DND-41 (cell line): ENCODE data around the gene ARVCF.

ENCODE experiments used
- ATAC-seq: fragments of 200-7000 bp; cut with Tn5 transposase; 3 replicates; pipeline ENCODE4 v1.9.1; 2021; ENCODE audit warnings: low read depth; ENCODE audit not compliant: insufficient read depth
- DNase-seq: peaks from one replicate; pipeline ENCODE4 v3.0.0-alpha.2; 2020
- H2AFZ ChIP-seq: 2 replicates; pipeline ENCODE4 v1.6.0; 2012; ENCODE audit warnings: low read depth, low read length
- H3K27ac ChIP-seq: 2 replicates; pipeline ENCODE4 v1.5.1; 2012; ENCODE audit warnings: low read length, inconsistent platforms
- H3K27me3 ChIP-seq: fragments of 200-600 bp; sonication (generic); 2 replicates; pipeline ENCODE4 v1.6.0; 2012; ENCODE audit warnings: low read length, mild to moderate bottlenecking, inconsistent platforms; ENCODE audit not compliant: insufficient read depth, poor library complexity
- H3K36me3 ChIP-seq: 2 replicates; pipeline ENCODE4 v1.5.1; 2012; ENCODE audit warnings: low read length, inconsistent platforms; ENCODE audit not compliant: insufficient read depth
- H3K4me1 ChIP-seq: 2 replicates; pipeline ENCODE4 v1.5.1; 2012; ENCODE audit warnings: mild to moderate bottlenecking, low read length; ENCODE audit not compliant: insufficient read depth
- H3K4me2 ChIP-seq: 2 replicates; pipeline ENCODE4 v1.6.0; 2012; ENCODE audit warnings: mild to moderate bottlenecking, moderate library complexity, low read length, inconsistent platforms; ENCODE audit not compliant: insufficient read depth
- H3K4me3 ChIP-seq, 2 experiments: fragments of 200-600 bp in 1 of 2; shearing (Covaris generic) in 1 of 2; 2 replicates each; pipeline ENCODE4 v1.5.1; 2012 to 2016; ENCODE audit warnings: inconsistent platforms in 2 of 2, low read length in 2 of 2, mild to moderate bottlenecking in 2 of 2, low read depth in 1 of 2, moderate library complexity in 1 of 2
- H3K79me2 ChIP-seq: 2 replicates; pipeline ENCODE4 v1.6.0; 2012; ENCODE audit warnings: low read length, inconsistent platforms; ENCODE audit not compliant: insufficient read depth
- H3K9ac ChIP-seq: 2 replicates; pipeline ENCODE4 v1.6.0; 2012; ENCODE audit warnings: low read depth, mild to moderate bottlenecking, inconsistent platforms, low read length, moderate library complexity
- H3K9me3 ChIP-seq: 2 replicates; pipeline ENCODE4 v1.5.1; 2012; ENCODE audit warnings: low read length, moderate library complexity, mild to moderate bottlenecking, inconsistent platforms; ENCODE audit not compliant: insufficient read depth, severe bottlenecking
- H4K20me1 ChIP-seq: 2 replicates; pipeline ENCODE4 v1.6.0; 2012; ENCODE audit warnings: low read length; ENCODE audit not compliant: insufficient read depth
- EZH2 ChIP-seq: IDR thresholded peaks from 3 replicates; pipeline ENCODE4 v1.6.1; 2012; ENCODE audit warnings: borderline replicate concordance, low read depth, mild to moderate bottlenecking, moderate library complexity, low read length, inconsistent platforms; ENCODE audit not compliant: severe bottlenecking
- TF ChIP-seq, protein P1 (sequence below): IDR thresholded peaks from 2 replicates; pipeline ENCODE4 v1.5.1; 2012; ENCODE audit warnings: borderline replicate concordance, low read length, moderate library complexity, mild to moderate bottlenecking; ENCODE audit not compliant: poor library complexity, severe bottlenecking; ENCODE audit errors: extremely low read depth

Gene ARVCF

DNA sequence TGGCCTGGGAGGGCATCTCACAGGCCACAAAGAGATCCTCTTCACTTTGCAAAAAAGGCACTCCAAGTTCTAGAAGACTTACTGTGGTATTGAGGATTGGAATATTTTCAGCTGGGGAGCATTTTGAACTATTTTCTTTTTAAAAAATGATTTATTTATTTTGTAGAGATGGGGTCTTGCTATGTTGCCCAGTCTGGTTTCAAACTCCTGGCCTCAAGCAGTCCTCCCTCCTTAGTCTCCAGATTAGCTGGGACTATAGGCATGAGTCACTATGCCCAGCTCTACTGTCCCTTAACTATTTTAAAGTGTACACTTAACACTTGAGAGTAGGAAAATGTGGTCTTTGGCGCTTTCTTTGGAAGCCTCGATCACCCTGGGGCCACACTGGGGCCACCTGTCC, 38.5 kb upstream of the ARVCF start:
- Histone ChIP-seq H3K9ac (no peak overlapping the region), H3K4me2 (no peak overlapping the region), H2AFZ (no peak overlapping the region), H3K27me3 (no peaks in the 10 kb centered on the region), H3K27ac (no peak overlapping the region), H3K36me3 (peaks cover 53% of the 10 kb centered on the region), H3K4me1 (no peaks in the 10 kb centered on the region), H4K20me1 (peaks cover 14% of the 10 kb centered on the region), H3K9me3 (no peaks in the 10 kb centered on the region), H3K79me2 (no peaks in the 10 kb centered on the region), H3K4me3 (no peak overlapping the region)
- TF ChIP-seq, protein P1, sequence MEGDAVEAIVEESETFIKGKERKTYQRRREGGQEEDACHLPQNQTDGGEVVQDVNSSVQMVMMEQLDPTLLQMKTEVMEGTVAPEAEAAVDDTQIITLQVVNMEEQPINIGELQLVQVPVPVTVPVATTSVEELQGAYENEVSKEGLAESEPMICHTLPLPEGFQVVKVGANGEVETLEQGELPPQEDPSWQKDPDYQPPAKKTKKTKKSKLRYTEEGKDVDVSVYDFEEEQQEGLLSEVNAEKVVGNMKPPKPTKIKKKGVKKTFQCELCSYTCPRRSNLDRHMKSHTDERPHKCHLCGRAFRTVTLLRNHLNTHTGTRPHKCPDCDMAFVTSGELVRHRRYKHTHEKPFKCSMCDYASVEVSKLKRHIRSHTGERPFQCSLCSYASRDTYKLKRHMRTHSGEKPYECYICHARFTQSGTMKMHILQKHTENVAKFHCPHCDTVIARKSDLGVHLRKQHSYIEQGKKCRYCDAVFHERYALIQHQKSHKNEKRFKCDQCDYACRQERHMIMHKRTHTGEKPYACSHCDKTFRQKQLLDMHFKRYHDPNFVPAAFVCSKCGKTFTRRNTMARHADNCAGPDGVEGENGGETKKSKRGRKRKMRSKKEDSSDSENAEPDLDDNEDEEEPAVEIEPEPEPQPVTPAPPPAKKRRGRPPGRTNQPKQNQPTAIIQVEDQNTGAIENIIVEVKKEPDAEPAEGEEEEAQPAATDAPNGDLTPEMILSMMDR, result no peak
- no peak for TF ChIP-seq EZH2
- DNase-seq (no peak), ATAC-seq (no peak)

DNA sequence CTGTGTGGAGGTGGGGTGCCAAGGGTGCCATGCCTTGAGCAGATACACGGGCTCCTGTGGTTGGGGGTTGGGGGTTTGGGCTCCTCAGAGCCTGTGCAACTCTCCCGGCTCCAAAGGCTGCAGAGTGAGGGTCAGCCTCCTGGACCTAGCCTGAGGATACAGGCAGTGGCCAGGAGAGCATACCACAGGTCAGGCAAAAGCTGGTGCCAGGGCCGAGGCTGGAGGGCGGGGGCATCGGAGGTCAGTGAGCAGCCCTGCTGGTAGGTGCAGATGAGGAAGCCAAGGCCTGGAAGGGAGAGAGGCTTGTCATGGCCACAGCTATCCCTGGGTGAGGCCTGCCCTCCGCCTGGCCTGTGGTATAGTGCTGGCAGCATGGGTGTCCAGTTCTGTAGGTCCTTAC, 37.9 kb upstream of the ARVCF start:
- DNase-seq, result no peak
- Histone ChIP-seq H3K4me3 (no peak overlapping the region), H3K79me2 (no peaks in the 10 kb centered on the region), H3K4me1 (no peaks in the 10 kb centered on the region), H4K20me1 (peaks cover 14% of the 10 kb centered on the region), H3K4me2 (no peak overlapping the region), H3K9ac (no peak overlapping the region), H3K27ac (no peak overlapping the region), H3K36me3 (peaks cover 53% of the 10 kb centered on the region), H2AFZ (no peak overlapping the region), H3K27me3 (no peaks in the 10 kb centered on the region), H3K9me3 (no peaks in the 10 kb centered on the region)
- no peak for ATAC-seq
- no peak for TF ChIP-seq EZH2
- TF ChIP-seq, protein P1, result no peak

DNA sequence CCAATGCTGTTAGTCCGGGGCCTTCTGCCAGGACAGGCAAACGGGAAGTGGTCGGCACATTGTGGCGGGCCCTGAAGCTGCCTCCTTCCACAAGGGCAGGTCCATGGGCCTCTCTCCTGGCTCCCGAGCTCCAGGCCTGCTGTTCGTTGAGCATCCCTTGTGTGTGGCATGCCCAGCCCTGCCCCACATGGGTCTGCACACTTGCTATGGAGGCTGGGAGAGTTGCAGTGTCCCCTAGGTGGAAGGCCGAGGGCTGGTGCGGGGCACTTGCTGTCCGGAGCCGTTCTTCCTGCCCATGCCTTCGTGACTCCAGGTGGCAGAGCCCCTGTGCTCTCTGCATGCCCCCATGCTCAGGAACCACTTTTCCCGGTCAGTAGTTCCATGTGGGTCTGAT, 37.4 kb upstream of the ARVCF start:
- Histone ChIP-seq H3K36me3 (peaks cover 55% of the 10 kb centered on the region), H3K4me1 (no peaks in the 10 kb centered on the region), H2AFZ (no peak overlapping the region), H3K79me2 (no peaks in the 10 kb centered on the region), H3K9ac (no peak overlapping the region), H4K20me1 (peaks cover 14% of the 10 kb centered on the region), H3K27ac (no peak overlapping the region), H3K4me2 (no peak overlapping the region), H3K4me3 (no peak overlapping the region), H3K27me3 (no peaks in the 10 kb centered on the region), H3K9me3 (no peaks in the 10 kb centered on the region)
- TF ChIP-seq, protein P1, result no peak
- no peak for TF ChIP-seq EZH2
- no peak for DNase-seq
- ATAC-seq, result no peak
